RPMI7951 (cell line): ENCODE data around the gene SPOCK2. TPM values are rescaled to one million over a fixed set of nuclear protein-coding genes. Genes with fewer than 3 reads are reported as not detected.
A peak's percentile ranks its signal among the peaks of the same experiment; 100 is the strongest.
"Not testable (repeated sequence)": the region's sequence is repeated elsewhere in the genome, so short reads cannot be mapped to it uniquely, and the experiment has no call there.

Experiments
- DNase-seq: peaks from one replicate; pipeline ENCODE4 v3.0.0-alpha.2; 2012; ENCODE audit warnings: low read depth
- total RNA-seq: library from RNA; depleted of rRNA; stranded (reverse); fragments of >200 nt; shearing (Covaris generic); gene quantifications from 2 replicates; pipeline ENCODE4 v1.2.3, GENCODE V29; 2014; rRNA removed

Gene SPOCK2
- total RNA-seq = 0.10 and 0.72 TPM in 2 replicates

- no peak for DNase-seq
Measured at GRCh38 chr10:72087969-72088888, at the start of gene SPOCK2. Gene SPOCK2, minus strand, starts transcription at chr10:72088551. Its CDS starts 223 bp downstream, at chr10:72088328.

GRCh38 chr10:72137583-72137982, 49.2 kb upstream of the SPOCK2 start:
- no peak for DNase-seq

- DNase-seq = not testable (repeated sequence)
Measured at GRCh38 chr10:72136225-72136624, 47.9 kb upstream of the SPOCK2 start.

DNA sequence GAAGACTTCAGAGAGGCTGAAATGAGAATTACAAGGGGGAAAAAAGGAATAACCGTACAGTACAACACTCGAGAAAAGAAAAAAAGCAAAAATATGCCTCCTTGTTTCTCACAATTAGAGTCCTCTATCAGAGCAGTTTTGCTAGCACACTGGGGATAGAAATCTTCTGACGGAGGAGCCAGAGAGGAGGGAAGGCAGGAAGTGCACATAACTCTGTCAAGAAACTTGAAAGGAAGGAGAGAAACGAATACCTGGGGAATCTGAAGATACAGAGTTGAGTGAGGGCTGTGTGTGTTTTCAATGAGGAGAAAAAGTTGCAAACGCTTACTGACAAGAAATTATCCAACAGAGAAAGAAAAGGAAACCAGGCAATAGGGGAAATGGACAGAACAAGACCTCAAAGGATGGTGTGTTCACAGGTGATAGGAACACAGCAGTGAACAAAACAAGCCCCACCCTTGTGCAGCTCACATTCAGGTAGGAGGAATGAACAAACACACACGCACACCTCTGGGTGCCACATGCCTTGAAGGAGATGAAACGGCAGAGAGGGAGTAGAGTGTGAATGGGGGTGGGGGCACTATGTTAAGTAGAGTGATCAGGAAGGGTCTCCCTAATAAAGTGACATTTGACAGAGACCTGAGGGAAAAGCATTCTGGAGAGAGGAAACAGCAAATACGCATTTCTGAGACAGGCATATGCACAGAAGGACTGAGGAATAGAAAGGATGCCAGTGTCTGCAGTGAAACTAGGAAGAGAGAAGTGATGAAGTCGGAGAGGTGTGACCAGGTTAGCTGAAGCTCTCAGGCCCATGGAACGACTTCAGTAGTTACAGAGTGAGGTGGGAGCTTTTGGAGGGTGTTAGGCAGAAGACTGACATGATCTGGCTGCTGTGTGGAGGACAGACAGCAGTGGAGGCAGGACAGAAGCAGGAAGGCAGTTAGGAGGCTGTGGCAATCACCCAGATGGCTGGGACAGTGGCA, 46.7 kb upstream of the SPOCK2 start:
- DNase-seq = no peak

DNA sequence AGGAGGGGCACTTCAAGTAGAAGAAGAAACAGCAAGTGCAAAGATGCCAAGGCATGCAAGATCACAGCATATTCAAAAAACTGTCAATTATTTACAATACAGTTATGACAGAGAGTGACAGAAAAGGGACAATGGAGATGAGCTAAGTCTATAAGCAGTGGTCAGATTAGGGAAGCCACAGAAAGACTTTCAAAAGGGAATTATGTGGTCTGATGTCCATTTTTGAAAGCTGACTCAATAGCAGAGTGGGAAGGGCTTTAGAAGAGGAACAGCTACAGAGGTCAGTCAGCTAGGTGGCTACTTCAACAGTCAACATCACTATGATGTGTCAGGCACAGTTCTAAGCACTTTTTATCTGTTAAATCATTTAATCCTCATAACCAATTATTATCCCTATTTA, 45.2 kb upstream of the SPOCK2 start:
- DNase-seq = peak; percentile 78

DNA sequence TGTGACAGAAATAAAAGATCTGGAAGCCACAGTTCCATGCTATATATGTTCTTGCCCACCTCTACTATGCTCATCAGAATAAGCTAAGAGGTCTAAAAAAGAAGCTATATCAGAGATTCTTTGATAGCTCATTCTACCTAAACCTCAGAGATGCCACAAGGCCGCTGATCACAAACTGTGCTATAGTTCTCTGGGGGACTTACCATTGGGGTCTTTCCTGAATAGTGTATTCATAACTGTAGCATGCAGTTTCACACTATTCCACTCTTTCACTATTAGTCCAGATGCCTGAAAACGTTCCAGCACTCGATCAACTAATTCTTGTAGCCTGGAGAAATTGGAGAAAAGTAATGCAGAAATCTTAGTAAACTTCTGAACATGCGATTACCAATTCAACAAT, 44.5 kb upstream of the SPOCK2 start:
- DNase-seq = no peak

- no peak for DNase-seq
Measured at GRCh38 chr10:72127571-72127970, 39.2 kb upstream of the SPOCK2 start.

- DNase-seq = no peak
Measured at GRCh38 chr10:72126872-72127232, 38.5 kb upstream of the SPOCK2 start.

- DNase-seq = peak; percentile 56
Measured at GRCh38 chr10:72126184-72126871, 38.0 kb upstream of the SPOCK2 start.

DNA sequence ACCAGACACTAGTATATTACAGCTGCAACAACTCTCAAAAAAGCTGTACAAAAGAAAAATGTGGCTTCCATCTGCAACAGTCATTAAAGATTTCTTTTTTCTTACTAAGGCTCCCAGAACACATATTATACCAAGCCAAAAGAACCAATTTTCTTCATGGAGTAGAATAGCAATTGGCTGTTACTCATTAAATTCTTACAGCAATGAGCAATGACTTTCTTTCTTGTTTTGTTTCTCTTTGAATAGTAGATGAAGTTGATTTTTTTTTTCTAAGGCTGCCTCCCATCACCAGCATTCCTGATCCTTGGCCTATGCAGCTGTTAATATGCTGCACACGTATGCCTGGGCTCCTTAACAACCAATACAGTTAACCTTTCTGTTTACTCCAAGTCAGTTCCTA, 36.6 kb upstream of the SPOCK2 start:
- no peak for DNase-seq

GRCh38 chr10:72124381-72124780, 36.0 kb upstream of the SPOCK2 start:
- no peak for DNase-seq

DNA sequence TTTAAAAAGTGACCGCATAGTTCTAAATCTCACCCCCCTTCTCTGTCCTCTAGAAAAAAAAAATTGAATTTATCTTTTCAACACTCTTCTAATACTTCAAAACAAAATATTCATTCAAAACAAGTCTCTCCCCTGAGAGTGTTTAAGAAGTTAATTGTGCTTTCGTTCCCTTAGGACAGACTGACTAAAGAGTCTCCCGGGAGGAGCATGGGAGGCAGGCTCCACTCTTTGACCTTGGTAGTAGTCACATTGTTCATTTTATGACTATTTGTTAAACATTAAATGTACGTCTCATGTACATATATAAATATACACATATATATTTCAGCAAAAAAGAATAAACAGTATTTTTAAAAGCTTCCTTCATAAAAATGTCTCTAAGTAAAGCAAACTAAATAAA, 35.3 kb upstream of the SPOCK2 start:
- no peak for DNase-seq

GRCh38 chr10:72122221-72122620, 33.9 kb upstream of the SPOCK2 start:
- DNase-seq = no peak

GRCh38 chr10:72121389-72121788, 33.0 kb upstream of the SPOCK2 start:
- DNase-seq = no peak

- no peak for DNase-seq
Measured at GRCh38 chr10:72116372-72116771, 28.0 kb upstream of the SPOCK2 start.

GRCh38 chr10:72114706-72115450, 26.5 kb upstream of the SPOCK2 start:
- DNase-seq = no peak

- no peak for DNase-seq
Measured at GRCh38 chr10:72110673-72111401, 22.5 kb upstream of the SPOCK2 start.

DNA sequence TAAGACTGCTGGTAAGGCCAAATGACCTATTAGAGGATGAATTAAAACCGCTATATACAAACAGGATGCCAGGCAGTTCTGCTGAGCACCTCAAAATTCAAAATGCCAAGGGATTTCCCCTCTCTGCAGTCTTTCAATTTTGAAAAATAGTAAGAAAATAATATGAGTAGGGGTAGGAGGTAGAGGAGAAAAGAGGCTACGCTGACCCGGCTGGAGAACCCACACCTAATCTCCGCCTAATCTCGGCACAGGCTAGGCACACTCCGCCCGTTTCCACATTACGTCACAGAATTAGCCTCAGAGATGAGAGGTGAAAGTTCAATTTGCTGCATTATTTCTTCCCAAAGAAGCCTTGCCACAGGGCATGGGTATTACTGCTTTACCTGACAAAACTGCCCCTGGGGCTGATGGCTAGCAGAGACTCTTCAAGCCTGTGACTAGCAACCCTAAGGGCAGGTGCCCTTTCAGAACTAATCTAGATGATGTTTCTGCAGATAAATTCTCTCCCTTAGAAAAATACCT, 21.3 kb upstream of the SPOCK2 start:
- no peak for DNase-seq

DNA sequence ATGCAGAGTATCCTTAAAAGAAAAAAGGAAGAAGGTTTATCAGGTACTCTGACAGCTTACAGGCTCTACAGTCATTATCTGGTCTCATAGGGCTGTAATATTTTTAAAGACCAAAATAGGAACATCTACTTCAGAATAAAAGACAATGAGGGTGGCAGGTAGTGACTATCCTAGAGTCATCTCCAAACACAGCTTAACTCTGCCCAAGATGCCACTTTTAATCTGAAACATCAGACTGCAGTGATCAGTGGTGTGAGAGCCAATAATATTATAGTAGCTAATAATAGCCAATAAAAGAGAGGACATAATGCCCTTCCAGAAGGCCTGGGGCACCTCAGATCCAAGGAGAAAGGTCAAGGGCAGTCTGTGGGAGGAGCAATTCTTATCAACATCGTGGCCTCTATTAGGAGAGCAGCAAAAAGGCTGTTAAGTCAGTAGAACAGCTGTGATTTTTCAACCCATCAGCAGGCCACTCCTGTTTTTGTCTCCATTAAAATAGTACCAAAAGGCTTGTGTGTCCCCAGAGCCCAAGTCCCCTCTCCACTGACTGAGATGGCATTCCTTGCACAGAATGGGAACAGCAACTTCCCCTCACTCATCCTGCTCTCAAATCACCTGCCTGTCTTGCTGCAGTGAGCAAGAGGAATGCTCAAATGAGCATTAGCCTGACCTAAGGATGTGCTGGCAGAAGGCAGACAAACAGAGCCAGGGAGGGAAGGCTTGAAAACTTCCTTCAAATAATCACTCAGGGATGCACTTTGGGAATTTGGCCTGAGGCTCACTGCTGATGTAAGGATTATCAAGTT, 20.7 kb upstream of the SPOCK2 start:
- no peak for DNase-seq
